OCI-LY3 (cell line): ENCODE measurements around the gene BAX.

ENCODE experiments used
- H2AFZ ChIP-seq: fragments of 200-600, 300-600 bp; shearing (Covaris generic); 2 replicates; pipeline ENCODE4 v1.6.0; 2014; ENCODE audit warnings: antibody characterized with exemption, low read depth, low read length
- H3K27ac ChIP-seq: fragments of 200-600, 300-600 bp; sonication (generic); 2 replicates; pipeline ENCODE4 v1.5.1; 2014; ENCODE audit warnings: mild to moderate bottlenecking, low read length, moderate library complexity, mixed read lengths
- H3K27me3 ChIP-seq: fragments of 200-600, 300-600 bp; sonication (generic); 2 replicates; pipeline ENCODE4 v1.6.1; 2014; ENCODE audit warnings: low read depth, low read length, mixed read lengths
- H3K36me3 ChIP-seq: fragments of 200-600, 300-600 bp; sonication (generic); replicated peaks from 2 replicates; pipeline ENCODE3; 2014; ENCODE audit warnings: low read depth, low read length, mixed read lengths
- H3K4me1 ChIP-seq: fragments of 300-600, 200-600 bp; sonication (generic); 2 replicates; pipeline ENCODE4 v1.6.1; 2014; ENCODE audit warnings: low read length, mixed read lengths
- H3K4me2 ChIP-seq: fragments of 200-600, 300-600 bp; sonication (generic); 2 replicates; pipeline ENCODE4 v1.6.1; 2014; ENCODE audit warnings: low read length, mixed read lengths
- H3K4me3 ChIP-seq: fragments of 300-600, 200-600 bp; sonication (generic); 2 replicates; pipeline ENCODE4 v1.5.1; 2014; ENCODE audit warnings: antibody characterized with exemption, mild to moderate bottlenecking, low read length, moderate library complexity
- H3K79me2 ChIP-seq: fragments of 300-600, 200-600 bp; shearing (Covaris generic); 2 replicates; pipeline ENCODE4 v1.6.1; 2014; ENCODE audit warnings: mild to moderate bottlenecking, low read length, mixed read lengths
- H3K9ac ChIP-seq: fragments of 300-600, 200-600 bp; shearing (Covaris generic); 2 replicates; pipeline ENCODE4 v1.6.0; 2014; ENCODE audit warnings: mild to moderate bottlenecking, low read length, moderate library complexity
- H3K9me3 ChIP-seq: fragments of 200-600, 300-600 bp; shearing (Covaris generic); 2 replicates; pipeline ENCODE4 v1.6.1; 2014; ENCODE audit warnings: low read length, mixed read lengths; ENCODE audit not compliant: insufficient read depth
- H4K20me1 ChIP-seq: fragments of 200-600, 300-600 bp; sonication (generic); 2 replicates; pipeline ENCODE4 v1.6.1; 2016; ENCODE audit warnings: low read length, mixed read lengths; ENCODE audit not compliant: insufficient read depth
- EZH2phosphoT487 ChIP-seq: fragments of 200-600 bp; shearing (Covaris generic); IDR thresholded peaks from 2 replicates; pipeline ENCODE4 v1.6.1; 2018; ENCODE audit warnings: antibody characterized with exemption, mixed run types, low read depth
- TF ChIP-seq, protein P1 (sequence below): fragments of 200-600, 300-600 bp; sonication (generic); IDR thresholded peaks from 2 replicates; pipeline ENCODE4 v1.5.1; 2014; ENCODE audit warnings: antibody characterized with exemption, low read length, low read depth

Gene BAX

DNA sequence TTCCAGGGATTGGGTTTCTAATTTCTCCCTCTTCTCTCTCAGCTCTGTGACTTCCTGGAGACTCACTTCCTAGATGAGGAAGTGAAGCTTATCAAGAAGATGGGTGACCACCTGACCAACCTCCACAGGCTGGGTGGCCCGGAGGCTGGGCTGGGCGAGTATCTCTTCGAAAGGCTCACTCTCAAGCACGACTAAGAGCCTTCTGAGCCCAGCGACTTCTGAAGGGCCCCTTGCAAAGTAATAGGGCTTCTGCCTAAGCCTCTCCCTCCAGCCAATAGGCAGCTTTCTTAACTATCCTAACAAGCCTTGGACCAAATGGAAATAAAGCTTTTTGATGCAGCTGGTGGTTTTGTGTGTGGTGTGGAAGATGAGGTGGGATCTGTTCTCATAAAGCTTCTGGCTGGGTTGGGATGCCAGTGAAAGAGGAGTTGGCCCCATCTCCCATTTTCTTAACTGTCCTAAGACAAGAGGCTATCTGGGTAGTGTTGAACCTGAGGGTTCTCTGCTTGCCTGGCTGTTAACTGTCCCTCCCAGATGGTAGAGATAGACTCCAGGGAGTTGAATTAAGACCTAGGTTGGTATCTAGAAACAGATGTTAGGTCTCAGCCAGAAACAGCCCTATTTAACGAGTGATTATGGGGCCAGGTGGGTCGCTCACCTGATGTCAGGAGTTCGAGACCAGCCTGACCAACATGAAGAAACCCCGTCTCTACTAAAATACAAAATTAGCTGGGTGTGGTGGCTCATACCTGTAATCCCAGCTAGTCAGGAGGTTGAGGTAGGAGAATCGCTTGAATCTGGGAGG is 12.1 kb downstream of the BAX start:
- Histone ChIP-seq H3K27ac (peak overlapping the region; percentile 77), H2AFZ (no peak overlapping the region), H3K9ac (peak overlapping the region; percentile 91), H3K4me3 (peak overlapping the region; percentile 91), H3K36me3 (peaks cover 46% of the 10 kb centered on the region), H3K79me2 (peaks cover 34% of the 10 kb centered on the region), H3K4me2 (peak overlapping the region; percentile 88), H4K20me1 (peaks cover 21% of the 10 kb centered on the region), H3K9me3 (no peaks in the 10 kb centered on the region), H3K4me1 (peaks cover 69% of the 10 kb centered on the region), H3K27me3 (no peaks in the 10 kb centered on the region)
- TF ChIP-seq EZH2phosphoT487, result no peak
- TF ChIP-seq, protein P1, sequence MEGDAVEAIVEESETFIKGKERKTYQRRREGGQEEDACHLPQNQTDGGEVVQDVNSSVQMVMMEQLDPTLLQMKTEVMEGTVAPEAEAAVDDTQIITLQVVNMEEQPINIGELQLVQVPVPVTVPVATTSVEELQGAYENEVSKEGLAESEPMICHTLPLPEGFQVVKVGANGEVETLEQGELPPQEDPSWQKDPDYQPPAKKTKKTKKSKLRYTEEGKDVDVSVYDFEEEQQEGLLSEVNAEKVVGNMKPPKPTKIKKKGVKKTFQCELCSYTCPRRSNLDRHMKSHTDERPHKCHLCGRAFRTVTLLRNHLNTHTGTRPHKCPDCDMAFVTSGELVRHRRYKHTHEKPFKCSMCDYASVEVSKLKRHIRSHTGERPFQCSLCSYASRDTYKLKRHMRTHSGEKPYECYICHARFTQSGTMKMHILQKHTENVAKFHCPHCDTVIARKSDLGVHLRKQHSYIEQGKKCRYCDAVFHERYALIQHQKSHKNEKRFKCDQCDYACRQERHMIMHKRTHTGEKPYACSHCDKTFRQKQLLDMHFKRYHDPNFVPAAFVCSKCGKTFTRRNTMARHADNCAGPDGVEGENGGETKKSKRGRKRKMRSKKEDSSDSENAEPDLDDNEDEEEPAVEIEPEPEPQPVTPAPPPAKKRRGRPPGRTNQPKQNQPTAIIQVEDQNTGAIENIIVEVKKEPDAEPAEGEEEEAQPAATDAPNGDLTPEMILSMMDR, result no peak

GRCh38 chr19:48967346-48968178 is 12.9 kb downstream of the BAX start:
- peaks cover 46% of the 10 kb centered on the region for H3K36me3 ChIP-seq
- no peaks in the 10 kb centered on the region for H3K9me3 ChIP-seq
- H3K4me3 ChIP-seq, result peak overlapping the region; percentile 91
- H3K9ac ChIP-seq, result peak overlapping the region; percentile 40
- peaks cover 21% of the 10 kb centered on the region for H4K20me1 ChIP-seq
- H3K27me3 ChIP-seq, result no peaks in the 10 kb centered on the region
- no peak overlapping the region for H2AFZ ChIP-seq
- H3K27ac ChIP-seq, result peak overlapping the region; percentile 77
- peaks cover 34% of the 10 kb centered on the region for H3K79me2 ChIP-seq
- peaks cover 61% of the 10 kb centered on the region for H3K4me1 ChIP-seq
- H3K4me2 ChIP-seq, result peak overlapping the region; percentile 88
- TF ChIP-seq, protein P1, result no peak; the same call in 1 of the 2 replicates
- no peak for TF ChIP-seq EZH2phosphoT487

DNA sequence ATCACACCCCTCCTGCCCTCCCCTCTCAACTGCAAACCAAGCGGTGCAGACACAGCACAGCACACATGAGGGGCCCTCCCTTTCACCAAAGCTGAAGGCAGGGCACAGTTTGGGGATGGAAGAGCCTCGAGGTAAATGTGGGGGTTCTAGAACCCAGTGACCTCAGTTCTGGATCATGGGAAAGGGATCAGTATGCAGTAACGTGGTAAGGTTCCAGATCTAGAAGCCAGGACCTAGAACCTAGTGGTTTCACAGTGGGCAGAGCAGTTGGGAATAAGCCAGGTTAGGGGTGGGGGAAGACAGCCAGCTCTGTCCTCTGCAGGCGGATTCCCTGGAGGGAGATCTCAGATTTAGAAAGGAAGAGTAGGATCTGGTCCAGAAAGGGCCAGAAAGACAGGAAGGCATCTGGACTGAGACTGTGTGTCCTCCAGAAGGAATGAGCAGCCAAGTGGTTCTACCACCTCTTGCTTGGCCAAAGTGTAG is 13.5 kb downstream of the BAX start:
- TF ChIP-seq EZH2phosphoT487, result no peak
- TF ChIP-seq, protein P1, result no peak
- peaks cover 34% of the 10 kb centered on the region for H3K79me2 ChIP-seq
- H3K27me3 ChIP-seq, result no peaks in the 10 kb centered on the region
- peaks cover 54% of the 10 kb centered on the region for H3K4me1 ChIP-seq
- H4K20me1 ChIP-seq, result peaks cover 21% of the 10 kb centered on the region
- peak overlapping the region; percentile 77 for H3K27ac ChIP-seq
- no peak overlapping the region for H2AFZ ChIP-seq
- H3K9me3 ChIP-seq, result no peaks in the 10 kb centered on the region
- peaks cover 48% of the 10 kb centered on the region for H3K36me3 ChIP-seq
- H3K4me2 ChIP-seq, result peak overlapping the region; percentile 88
- H3K4me3 ChIP-seq, result peak overlapping the region; percentile 91; the same call in 1 of the 2 replicates
- H3K9ac ChIP-seq, result peak overlapping the region; percentile 40; the same call in 1 of the 2 replicates

DNA sequence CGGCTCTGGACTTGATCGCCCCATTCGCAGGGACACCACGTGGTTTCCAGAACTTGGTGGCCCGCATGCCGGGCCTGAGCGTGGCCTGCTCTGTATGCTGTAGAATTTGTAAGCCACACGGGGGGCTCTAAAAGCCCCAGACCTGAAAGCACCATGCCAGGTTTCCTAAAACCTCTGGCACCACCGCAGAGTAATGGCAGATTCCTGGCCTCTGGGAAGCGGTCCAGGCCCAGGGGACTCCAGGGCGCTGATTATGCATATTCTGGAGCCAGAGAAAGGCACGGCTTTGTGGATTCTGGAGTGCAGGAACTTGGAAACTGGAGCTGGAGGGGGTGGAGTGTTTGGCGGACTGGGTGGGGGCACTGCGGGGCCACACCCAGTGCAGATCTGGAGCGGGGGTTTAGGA is 14.1 kb downstream of the BAX start:
- H3K4me3 ChIP-seq, result no peak overlapping the region
- TF ChIP-seq, protein P1, result no peak
- TF ChIP-seq EZH2phosphoT487, result no peak
- no peak overlapping the region for H3K4me2 ChIP-seq
- no peaks in the 10 kb centered on the region for H3K9me3 ChIP-seq
- peaks cover 34% of the 10 kb centered on the region for H3K79me2 ChIP-seq
- peaks cover 48% of the 10 kb centered on the region for H3K4me1 ChIP-seq
- peaks cover 51% of the 10 kb centered on the region for H3K36me3 ChIP-seq
- no peak overlapping the region for H2AFZ ChIP-seq
- no peak overlapping the region for H3K9ac ChIP-seq
- no peaks in the 10 kb centered on the region for H3K27me3 ChIP-seq
- peaks cover 21% of the 10 kb centered on the region for H4K20me1 ChIP-seq
- H3K27ac ChIP-seq, result no peak overlapping the region
